ENCODE results near the gene PTOV1.

- no peak for TF ChIP-seq SMC3 (IDR thresholded peaks at IDR 0.05; ENCODE audit: low read depth, low read length)
- no peak for TF ChIP-seq POLR2A (IDR thresholded peaks at IDR 0.05; ENCODE audit: low read depth, low read length)
- no peak for TF ChIP-seq CTCF (conservative IDR thresholded peaks at IDR 0.05; ENCODE audit: low read depth, low read length)
- no peak for TF ChIP-seq RAD21 (IDR thresholded peaks at IDR 0.05; ENCODE audit: low read length)
- TF ChIP-seq CHD1 (IDR thresholded peaks at IDR 0.05; ENCODE audit: low read depth, low read length): no peak
- no peak for TF ChIP-seq USF2 (IDR thresholded peaks at IDR 0.05; ENCODE audit: low read depth, low read length)
- TF ChIP-seq RCOR1 (IDR thresholded peaks at IDR 0.05; ENCODE audit: insufficient replicate concordance, low read length): no peak
- no peak for TF ChIP-seq MAZ (IDR thresholded peaks at IDR 0.05; ENCODE audit: borderline replicate concordance, low read depth, low read length)
- TF ChIP-seq MXI1 (IDR thresholded peaks at IDR 0.05; ENCODE audit: borderline replicate concordance, low read depth, low read length): no peak
- TF ChIP-seq RFX5 (IDR thresholded peaks at IDR 0.05; ENCODE audit: low read depth, low read length): no peak
- TF ChIP-seq MAFK (IDR thresholded peaks at IDR 0.05; ENCODE audit: low read depth, low read length): no peak
Measured at GRCh38 chr19:49811328-49811727, 39.6 kb upstream of the PTOV1 start.
